GM21526 (cell line): ENCODE measurements around the gene NDUFA11.

Experiments
- ATAC-seq: cut with Tn5 transposase; IDR thresholded peaks from one replicate; pipeline ENCODE4 v1.9.1; 2021; ENCODE audit warnings: moderate library complexity; ENCODE audit not compliant: unreplicated experiment, low FRiP score

Gene NDUFA11

GRCh38 chr19:5903624-5904351 lies at the start of gene NDUFA11:
Gene NDUFA11 (minus strand): TSS chr19:5903790. CDS start chr19:5903708, 82 bp downstream.
- peak; percentile 30 for ATAC-seq

GRCh38 chr19:5953030-5953589 lies 49.5 kb upstream of the NDUFA11 start:
- no peak for ATAC-seq

DNA sequence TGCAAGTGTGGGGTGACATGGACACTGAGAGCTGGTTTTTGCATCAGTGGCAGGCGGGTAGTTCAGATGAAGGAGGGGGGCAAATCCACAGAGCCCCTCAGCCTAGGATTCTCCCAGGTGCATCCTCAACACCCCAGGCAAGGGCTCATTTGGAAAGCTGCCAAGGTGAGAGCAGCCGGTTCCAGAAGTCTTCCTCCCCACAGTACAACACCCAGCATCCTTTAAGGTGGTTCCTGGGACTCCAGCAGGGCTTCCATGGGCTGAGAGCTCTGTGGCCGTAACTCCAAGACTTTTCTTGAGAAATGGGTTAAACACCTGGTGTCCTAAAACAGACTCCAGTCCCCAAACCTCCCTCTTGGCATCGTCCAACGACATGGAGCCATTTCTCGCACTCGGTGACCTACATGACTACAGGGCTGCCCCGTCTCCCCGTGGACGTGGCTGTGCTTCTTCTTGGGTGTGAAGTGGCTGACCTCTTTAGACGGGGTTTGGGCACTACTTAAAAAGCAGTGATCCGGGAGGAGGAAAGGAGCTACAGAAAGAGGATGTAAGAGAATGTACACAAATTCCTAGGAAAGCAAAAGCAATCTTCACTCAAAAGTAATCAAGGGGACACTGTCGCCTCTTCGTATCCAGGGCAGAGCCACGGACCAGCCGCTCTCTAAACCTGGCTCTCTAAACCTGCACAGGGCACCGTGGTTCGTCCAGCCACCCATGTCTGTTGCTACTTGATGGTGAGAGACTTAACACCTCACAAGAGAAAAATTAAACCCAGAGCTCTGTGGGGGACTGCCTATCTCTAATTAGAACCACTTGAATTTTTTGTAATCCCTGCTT lies 48.8 kb upstream of the NDUFA11 start:
- no peak for ATAC-seq

GRCh38 chr19:5951338-5951861 lies 47.8 kb upstream of the NDUFA11 start:
- ATAC-seq: no peak

- no peak for ATAC-seq
These were observed 47.2 kb upstream of the NDUFA11 start for GRCh38 chr19:5950741-5951140.

GRCh38 chr19:5949792-5950305 lies 46.3 kb upstream of the NDUFA11 start:
- no peak for ATAC-seq

DNA sequence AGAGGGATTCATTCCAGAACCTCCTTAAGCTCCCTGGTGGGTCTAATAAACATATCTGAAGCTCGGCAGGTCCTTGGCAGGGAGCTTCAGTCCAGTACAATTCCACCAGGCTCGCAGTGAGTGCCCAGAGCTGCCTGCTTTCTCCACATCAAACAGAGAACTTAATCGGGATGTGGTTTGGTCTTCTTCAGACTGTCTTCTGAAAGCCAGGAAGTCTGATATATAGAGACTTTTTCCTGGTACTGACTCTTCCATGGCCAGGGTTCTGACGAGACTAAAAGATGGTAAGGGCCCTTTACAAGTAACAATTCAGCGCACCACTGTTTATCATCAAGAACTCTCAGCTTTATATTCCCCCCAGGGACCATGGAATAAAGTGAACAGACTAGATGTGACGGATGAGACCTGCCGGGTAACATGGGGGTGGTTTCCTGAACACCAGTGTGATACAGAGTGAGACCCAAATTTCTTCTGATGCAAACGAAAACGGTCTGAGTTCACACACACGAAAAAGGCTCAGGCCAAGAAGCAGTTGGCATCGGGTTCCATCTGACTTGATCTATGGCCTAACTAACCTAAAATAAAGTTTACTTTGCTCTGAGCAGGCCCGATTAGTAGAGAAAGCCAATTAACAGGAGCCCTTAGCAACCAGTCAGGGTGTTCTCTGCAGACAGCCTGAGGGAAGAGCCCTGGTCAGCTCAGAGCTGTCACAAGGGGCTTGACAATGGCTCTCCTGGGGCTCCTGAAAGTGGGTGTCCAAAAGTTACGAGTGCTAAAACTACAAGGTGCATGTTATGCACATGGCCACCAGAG lies 45.4 kb upstream of the NDUFA11 start:
- no peak for ATAC-seq

DNA sequence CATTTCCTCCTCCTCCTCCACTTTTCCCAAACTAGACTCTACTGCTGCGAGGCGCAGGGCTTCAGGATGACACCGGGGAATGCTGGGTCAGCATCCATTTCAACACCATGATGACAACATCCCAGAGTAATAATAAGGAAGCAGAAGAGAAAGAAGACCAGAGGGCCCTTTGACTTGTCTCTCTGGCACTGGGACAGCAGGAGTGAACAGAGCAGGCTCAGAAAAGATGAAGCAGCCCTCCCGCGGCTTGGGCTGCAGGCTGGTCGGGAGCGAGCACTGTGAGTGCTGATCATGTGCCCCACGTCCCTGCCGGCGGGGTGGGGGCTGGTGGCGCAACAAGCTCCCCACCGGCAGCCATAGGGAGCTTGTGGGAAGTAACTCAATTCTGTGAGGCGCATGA lies 43.8 kb upstream of the NDUFA11 start:
- ATAC-seq: no peak

GRCh38 chr19:5943623-5944022 lies 40.0 kb upstream of the NDUFA11 start:
- no peak for ATAC-seq

DNA sequence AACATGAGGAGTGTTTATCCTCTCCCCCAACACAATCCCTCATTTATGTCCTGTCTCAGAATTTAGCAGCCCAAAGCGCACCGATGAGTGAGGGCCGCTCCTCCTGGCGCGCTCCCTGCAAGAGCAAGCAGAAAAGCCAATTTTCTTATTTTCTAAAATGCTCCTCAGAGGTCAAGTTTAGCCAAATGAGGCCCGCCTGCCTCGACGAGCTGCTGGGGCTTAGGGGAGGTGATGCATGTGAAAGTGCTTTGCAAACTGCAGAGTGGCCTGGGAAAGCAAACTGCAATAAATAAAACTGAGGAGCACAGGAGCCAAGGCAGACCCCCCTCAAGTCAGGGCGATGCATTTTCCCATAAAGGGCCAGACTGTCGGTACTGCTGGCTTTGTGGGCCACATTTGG lies 39.5 kb upstream of the NDUFA11 start:
- ATAC-seq: no peak

DNA sequence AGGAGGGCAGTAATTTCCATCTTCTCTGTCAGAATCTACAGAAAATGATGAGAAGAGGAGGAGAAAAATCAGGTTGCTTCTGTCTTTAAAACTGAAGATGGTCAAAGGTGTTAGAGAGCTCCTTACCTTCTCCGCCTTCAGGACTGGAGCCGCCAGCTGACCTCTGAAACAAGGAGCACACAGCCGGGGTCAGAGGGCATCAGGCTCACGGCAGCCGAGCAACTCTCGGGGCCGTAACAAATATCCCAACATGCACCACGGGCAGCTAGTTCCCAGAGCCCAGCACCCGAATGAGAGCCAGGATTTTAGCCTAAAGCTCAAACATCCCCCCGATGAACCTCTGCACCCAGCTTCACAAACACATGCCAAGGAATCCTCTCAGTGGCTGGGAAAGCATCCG lies 38.1 kb upstream of the NDUFA11 start:
- ATAC-seq: no peak

DNA sequence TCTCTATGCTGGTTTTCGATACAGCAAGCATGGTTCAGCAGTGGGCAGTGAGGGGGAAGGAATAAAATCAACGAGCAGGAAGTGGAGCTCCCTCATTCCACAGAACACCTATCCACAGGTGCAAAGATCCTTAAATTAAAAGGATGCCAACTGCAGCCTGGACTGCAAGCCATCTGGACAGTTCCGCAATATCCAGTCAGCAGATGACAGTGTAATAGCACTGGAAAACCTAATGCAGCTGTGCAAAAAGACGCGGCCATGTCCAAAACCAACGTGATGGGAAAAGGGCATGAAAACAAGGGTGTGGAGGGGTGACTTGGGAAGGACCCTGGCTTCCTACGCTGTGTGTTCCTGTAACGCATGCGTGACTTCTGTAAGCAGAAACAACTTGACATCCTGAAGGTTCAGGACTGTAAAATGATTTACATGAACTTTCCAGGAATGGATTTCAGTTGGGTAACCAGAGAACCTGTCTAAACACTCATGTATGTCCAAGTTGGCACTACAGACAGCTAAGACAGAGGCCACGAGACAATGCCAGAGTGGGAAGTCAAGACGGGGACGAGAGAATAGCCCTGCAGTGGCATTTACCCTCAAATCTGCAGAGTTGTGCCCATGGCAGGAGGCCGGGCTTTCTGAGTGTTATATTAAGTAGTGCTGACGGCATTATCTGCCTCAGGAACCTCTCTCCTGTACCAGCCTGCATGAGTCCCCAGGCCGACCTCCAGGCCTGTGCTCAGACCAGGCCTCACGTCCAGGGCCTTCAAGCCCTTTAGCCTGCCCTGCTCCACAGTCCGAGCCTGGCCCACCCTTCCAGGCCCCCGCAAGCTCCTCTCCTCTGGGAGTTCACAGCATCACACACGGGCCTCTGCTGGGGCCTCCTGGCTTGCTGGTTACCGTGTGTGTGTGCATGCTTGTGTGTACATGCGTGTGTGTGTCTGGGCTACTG lies 36.9 kb upstream of the NDUFA11 start:
- ATAC-seq: no peak

GRCh38 chr19:5937550-5937949 lies 34.0 kb upstream of the NDUFA11 start:
- no peak for ATAC-seq

DNA sequence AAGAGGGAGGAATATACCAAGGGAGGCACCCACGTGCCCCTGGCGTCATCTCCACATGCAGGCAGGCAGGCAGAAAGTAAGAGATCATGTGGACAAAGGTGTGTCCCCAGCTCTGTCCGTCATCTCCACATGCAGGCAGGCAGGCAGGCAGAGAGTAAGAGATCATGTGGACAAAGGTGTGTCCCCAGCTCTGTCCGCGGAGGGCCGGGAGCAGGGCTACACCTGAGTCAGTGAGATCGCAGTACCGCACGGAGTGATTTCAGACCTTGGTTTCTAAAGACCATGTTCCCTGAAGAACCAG lies 32.7 kb upstream of the NDUFA11 start:
- ATAC-seq: no peak

GRCh38 chr19:5935473-5936291 lies 32.1 kb upstream of the NDUFA11 start:
- no peak for ATAC-seq

DNA sequence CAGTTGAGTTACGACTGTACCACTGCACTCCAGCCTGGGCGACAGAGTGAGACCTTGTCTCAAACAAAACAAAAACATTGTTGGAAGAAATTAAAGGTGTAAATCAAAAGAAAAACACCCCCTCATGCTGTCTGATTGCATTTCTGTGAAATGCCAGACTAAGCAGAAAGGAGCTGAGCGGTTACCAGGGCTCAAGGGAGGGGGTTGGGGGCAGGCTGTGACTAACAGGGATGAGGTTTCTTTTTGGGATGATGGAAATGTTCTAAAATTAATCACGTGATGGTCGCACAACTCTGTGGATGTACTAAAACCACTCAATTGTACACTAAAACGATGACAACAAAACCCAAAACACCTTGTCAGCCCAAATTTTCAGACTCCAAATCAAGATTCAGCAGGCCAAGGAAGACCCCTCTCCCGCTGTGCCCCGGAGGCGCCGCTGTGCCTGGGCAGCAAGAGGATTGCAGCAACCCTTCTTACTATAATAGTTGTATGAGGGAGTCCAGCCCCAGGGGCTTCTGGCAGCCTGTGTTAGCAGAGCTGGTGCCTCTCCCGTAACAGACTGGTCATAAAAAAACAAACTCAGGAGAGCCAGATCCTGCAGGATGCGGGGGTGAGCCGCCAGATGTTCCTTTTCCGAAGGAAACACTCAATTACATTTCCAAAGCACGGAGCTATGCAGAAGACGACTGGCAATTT lies 31.3 kb upstream of the NDUFA11 start:
- ATAC-seq: no peak

DNA sequence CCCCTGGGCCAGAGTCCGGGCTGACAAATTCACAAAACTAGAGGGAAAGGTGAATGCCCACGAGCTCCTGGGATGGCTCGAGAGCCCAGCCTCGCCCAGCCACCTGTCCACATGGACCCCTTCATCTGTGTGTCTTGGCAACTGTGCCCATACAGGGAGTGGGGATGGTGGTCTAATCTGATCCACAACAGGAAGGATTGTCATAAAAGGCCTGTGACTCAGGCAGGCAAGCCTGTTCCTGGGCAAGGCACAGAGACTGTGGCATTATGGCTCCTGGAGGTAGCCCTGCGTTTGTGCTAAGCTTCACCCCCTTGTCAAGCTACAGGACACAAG lies 30.4 kb upstream of the NDUFA11 start:
- ATAC-seq: no peak

DNA sequence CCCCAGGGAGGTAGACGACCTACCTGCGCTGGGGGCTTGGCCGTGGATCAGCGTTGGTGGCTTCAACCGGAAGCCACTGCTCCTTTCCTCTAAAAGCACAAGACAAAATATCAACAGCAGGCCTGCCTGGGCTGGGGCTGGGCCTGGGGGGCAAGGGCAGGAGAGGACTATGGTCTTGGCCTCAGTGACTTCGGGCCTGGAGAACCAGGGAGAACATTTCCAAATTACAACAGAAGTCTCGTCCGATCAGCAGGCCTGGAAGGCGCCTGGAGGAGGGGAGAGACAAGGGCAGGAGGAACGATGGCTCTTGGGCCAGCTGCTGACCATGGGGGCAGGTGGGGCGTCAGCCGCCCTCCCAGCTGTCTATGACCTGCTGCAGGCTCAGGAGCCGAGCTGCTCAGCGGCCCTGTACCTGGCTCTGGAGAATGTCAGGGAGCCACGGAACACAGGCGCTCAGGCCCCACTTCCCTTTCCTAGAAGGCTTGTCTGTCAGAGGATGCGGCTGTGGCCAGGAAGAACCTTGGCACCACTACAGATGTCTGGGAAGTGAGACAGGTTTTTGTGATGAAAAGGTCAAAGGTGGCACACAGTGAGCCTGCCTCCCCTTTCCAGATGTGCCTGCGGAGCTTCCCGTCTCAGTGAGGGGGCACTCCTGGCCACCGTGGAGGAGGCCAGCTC lies 29.9 kb upstream of the NDUFA11 start:
- no peak for ATAC-seq
